ENCODE results near the gene VSIG2.

VSIG2 gene

GRCh38 chr11:124748481-124749343 is 3.3 kb downstream of the VSIG2 start:
- no peak overlapping the region for H3K4me3 ChIP-seq (ENCODE audit: low read depth, low read length)
- peak; percentile 32 for DNase-seq (ENCODE audit: low read depth, low spot score)
- TF ChIP-seq, protein P1, sequence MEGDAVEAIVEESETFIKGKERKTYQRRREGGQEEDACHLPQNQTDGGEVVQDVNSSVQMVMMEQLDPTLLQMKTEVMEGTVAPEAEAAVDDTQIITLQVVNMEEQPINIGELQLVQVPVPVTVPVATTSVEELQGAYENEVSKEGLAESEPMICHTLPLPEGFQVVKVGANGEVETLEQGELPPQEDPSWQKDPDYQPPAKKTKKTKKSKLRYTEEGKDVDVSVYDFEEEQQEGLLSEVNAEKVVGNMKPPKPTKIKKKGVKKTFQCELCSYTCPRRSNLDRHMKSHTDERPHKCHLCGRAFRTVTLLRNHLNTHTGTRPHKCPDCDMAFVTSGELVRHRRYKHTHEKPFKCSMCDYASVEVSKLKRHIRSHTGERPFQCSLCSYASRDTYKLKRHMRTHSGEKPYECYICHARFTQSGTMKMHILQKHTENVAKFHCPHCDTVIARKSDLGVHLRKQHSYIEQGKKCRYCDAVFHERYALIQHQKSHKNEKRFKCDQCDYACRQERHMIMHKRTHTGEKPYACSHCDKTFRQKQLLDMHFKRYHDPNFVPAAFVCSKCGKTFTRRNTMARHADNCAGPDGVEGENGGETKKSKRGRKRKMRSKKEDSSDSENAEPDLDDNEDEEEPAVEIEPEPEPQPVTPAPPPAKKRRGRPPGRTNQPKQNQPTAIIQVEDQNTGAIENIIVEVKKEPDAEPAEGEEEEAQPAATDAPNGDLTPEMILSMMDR (IDR thresholded peaks at IDR 0.05; ENCODE audit: low read depth, low read length) = no peak
- in situ Hi-C loops (cut with HindIII; ENCODE audit: low sequenced_read_pairs) = no loop called here

GRCh38 chr11:124748100-124748418 is 4.0 kb downstream of the VSIG2 start:
- TF ChIP-seq, protein P1 (IDR thresholded peaks at IDR 0.05; ENCODE audit: low read depth, low read length) = no peak
- no peak overlapping the region for H3K4me3 ChIP-seq (ENCODE audit: low read depth, low read length)
- in situ Hi-C loops (cut with HindIII; ENCODE audit: low sequenced_read_pairs) = no loop called here
- DNase-seq (ENCODE audit: low read depth, low spot score) = no peak

- in situ Hi-C loops (cut with HindIII; ENCODE audit: low sequenced_read_pairs) = no loop called here
- TF ChIP-seq, protein P1 (IDR thresholded peaks at IDR 0.05; ENCODE audit: low read depth, low read length) = no peak
- no peak for DNase-seq (ENCODE audit: low read depth, low spot score)
- H3K4me3 ChIP-seq (ENCODE audit: low read depth, low read length) = no peak overlapping the region
Measured at GRCh38 chr11:124747406-124748099, 4.5 kb downstream of the VSIG2 start.

DNA sequence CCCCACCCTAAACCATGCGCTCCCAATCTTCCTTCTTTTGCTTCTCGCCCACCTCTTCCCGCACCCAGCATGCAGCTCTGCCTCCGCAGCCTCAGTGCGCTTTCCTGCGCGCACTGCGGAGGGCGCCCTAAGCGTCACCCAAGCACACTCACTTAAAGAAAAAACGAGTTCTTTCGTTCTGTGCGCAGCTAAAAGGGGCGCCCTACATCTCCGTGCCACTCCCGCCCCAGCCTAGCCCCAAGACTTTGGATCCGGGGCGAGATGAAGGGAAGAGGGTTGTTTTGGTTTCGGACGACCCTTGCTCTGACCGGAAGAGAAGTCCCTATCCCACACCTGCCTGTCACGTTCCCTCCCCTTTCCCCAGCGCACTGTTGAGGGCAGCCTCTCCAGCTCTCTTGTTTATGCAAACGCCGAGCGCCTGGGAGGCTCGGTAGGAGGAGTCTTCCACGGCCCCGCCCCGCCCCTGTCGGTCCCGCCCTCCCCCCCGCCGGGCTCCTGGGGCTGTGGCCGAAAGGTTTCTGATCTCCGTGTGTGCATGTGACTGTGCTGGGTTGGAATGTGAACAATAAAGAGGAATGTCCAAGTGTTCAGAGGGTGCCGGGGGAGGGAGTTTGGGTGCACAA is 5.3 kb downstream of the VSIG2 start:
- in situ Hi-C loops (cut with HindIII; ENCODE audit: low sequenced_read_pairs) = no loop called here
- peak; percentile 76 for DNase-seq (ENCODE audit: low read depth, low spot score)
- H3K4me3 ChIP-seq (ENCODE audit: low read depth, low read length) = peak overlapping the region; percentile 59
- TF ChIP-seq, protein P1 (IDR thresholded peaks at IDR 0.05; ENCODE audit: low read depth, low read length) = peak; percentile 69

DNA sequence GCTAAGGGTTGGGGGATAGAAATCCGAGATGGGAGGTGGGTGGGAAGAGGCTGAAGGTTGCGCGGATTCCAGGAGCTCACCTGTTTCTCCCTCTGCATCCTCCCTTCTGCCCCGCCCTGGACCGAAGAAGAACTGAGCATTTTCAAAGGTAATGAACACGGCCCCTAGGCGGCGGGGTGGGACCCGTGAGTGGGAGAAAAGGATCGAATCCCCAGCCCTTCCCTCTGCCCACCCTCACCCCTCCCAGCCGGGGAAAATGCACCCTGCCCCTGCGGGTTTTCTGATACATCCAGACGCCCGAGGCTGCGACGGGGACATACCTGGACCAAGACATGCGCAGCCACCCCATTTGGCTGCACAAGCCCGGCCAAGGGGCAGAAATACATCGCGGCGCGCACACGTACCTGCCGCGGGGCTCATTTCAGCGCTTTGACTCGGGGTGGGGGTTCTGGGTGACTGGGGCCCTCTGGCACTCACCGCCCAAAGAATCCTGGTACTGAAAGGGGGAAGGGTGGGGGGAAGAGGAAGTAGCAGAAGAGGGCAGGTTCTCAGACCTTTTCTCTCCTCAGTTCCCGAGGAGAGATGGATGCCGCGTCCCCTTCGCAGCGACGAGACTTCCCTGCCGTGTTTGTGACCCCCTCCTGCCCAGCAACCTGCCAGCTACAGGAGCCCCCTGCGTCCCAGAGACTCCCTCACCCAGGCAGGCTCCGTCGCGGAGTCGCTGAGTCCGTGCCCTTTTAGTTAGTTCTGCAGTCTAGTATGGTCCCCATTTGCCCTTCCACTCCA is 6.0 kb downstream of the VSIG2 start:
- DNase-seq (ENCODE audit: low read depth, low spot score) = no peak
- TF ChIP-seq, protein P1 (IDR thresholded peaks at IDR 0.05; ENCODE audit: low read depth, low read length) = peak; percentile 25
- in situ Hi-C loops (cut with HindIII; ENCODE audit: low sequenced_read_pairs) = no loop called here
- peak overlapping the region; percentile 59 for H3K4me3 ChIP-seq (ENCODE audit: low read depth, low read length)

GRCh38 chr11:124745270-124745834 is 6.7 kb downstream of the VSIG2 start:
- TF ChIP-seq, protein P1 (IDR thresholded peaks at IDR 0.05; ENCODE audit: low read depth, low read length) = no peak
- DNase-seq (ENCODE audit: low read depth, low spot score) = no peak
- H3K4me3 ChIP-seq (ENCODE audit: low read depth, low read length) = peak overlapping the region; percentile 59
- in situ Hi-C loops (cut with HindIII; ENCODE audit: low sequenced_read_pairs) = no loop called here

All from astrocyte of the spinal cord (primary cell).